Keratinocyte (primary cell): ENCODE results near the gene GSAP. TPM values are rescaled to one million over a fixed set of nuclear protein-coding genes. Genes with fewer than 3 reads are reported as not detected.
"Not testable (repeated sequence)": the region's sequence is repeated elsewhere in the genome, so short reads cannot be mapped to it uniquely, and the experiment has no call there.

ENCODE experiments used
- DNase-seq: peaks from one replicate; pipeline ENCODE4 v3.0.0-alpha.2; 2011; ENCODE audit warnings: low read depth, missing footprints, low spot score
- FAIRE-seq: peaks from 2 replicates; lab custom pipeline; 2011; peaks lifted over from hg19 to GRCh38; lab: Jason Lieb, UNC
- H2AFZ ChIP-seq: 2 replicates; pipeline ENCODE4 v1.6.0; 2012; ENCODE audit warnings: low read length, control low read depth, inconsistent platforms; ENCODE audit not compliant: control insufficient read depth
- H3K27ac ChIP-seq: 2 replicates; pipeline ENCODE4 v1.5.1; 2011; ENCODE audit warnings: low read length; ENCODE audit not compliant: control insufficient read depth, insufficient read depth
- H3K27me3 ChIP-seq: 3 replicates; pipeline ENCODE4 v1.6.0; 2011; ENCODE audit warnings: low read length; ENCODE audit not compliant: control insufficient read depth, insufficient read depth; ENCODE audit errors: extremely low read depth
- H3K36me3 ChIP-seq, 2 experiments: 2 replicates in 1 of 2; 3 replicates in 1 of 2; pipeline ENCODE4 v1.5.1; 2011; ENCODE audit warnings: low read length in 2 of 2, mild to moderate bottlenecking in 1 of 2; ENCODE audit not compliant: control insufficient read depth in 2 of 2, insufficient read depth in 2 of 2; ENCODE audit errors: extremely low read depth in 1 of 2
- H3K4me1 ChIP-seq: 3 replicates; pipeline ENCODE4 v1.5.1; 2011; ENCODE audit warnings: low read length; ENCODE audit not compliant: control insufficient read depth, insufficient read depth; ENCODE audit errors: extremely low read depth
- H3K4me2 ChIP-seq: 3 replicates; pipeline ENCODE4 v1.6.0; 2011; ENCODE audit warnings: low read depth, low read length; ENCODE audit not compliant: control insufficient read depth, insufficient read depth; ENCODE audit errors: extremely low read depth
- H3K4me3 ChIP-seq, 3 experiments: fragments of 200-600 bp in 1 of 3; sonication (generic) in 1 of 3; 2 replicates in 2 of 3; 3 replicates in 1 of 3; pipeline ENCODE4 v1.5.1; 2011 to 2016; ENCODE audit warnings: low read length in 3 of 3, mild to moderate bottlenecking in 3 of 3, control low read depth in 2 of 3, inconsistent platforms in 1 of 3, low read depth in 1 of 3, mixed read lengths in 1 of 3, mixed run types in 1 of 3, moderate library complexity in 1 of 3; ENCODE audit not compliant: control insufficient read depth in 2 of 3, insufficient read depth in 2 of 3; ENCODE audit errors: extremely low read depth in 1 of 3
- H3K79me2 ChIP-seq: 2 replicates; pipeline ENCODE4 v1.6.0; 2012; ENCODE audit warnings: low read length; ENCODE audit not compliant: control insufficient read depth, insufficient read depth
- H3K9ac ChIP-seq: 3 replicates; pipeline ENCODE4 v1.6.0; 2011; ENCODE audit warnings: low read length; ENCODE audit not compliant: control insufficient read depth, insufficient read depth; ENCODE audit errors: extremely low read depth
- H3K9me1 ChIP-seq: 3 replicates; pipeline ENCODE4 v1.6.0; 2011; ENCODE audit warnings: low read length; ENCODE audit not compliant: control insufficient read depth, insufficient read depth; ENCODE audit errors: extremely low read depth
- H3K9me3 ChIP-seq: 2 replicates; pipeline ENCODE4 v1.5.1; 2012; ENCODE audit warnings: low read depth, low read length; ENCODE audit not compliant: control insufficient read depth
- H4K20me1 ChIP-seq: 3 replicates; pipeline ENCODE4 v1.6.0; 2011; ENCODE audit warnings: low read length; ENCODE audit not compliant: control insufficient read depth, insufficient read depth; ENCODE audit errors: extremely low read depth
- CTCF ChIP-seq, 3 experiments: IDR thresholded peaks in 1 of 3; conservative IDR thresholded peaks in 1 of 3; optimal IDR thresholded peaks in 1 of 3; 2 replicates in 2 of 3; 3 replicates in 1 of 3; pipeline versions ENCODE3 to v1.5.1; 2011; ENCODE audit warnings: low read length in 3 of 3, mild to moderate bottlenecking in 3 of 3, moderate library complexity in 2 of 3, control low read depth in 1 of 3, inconsistent platforms in 1 of 3; ENCODE audit not compliant: insufficient read depth in 2 of 3; ENCODE audit errors: extremely low read depth in 1 of 3
- EZH2 ChIP-seq: IDR thresholded peaks from one replicate; pipeline ENCODE4 v1.6.1; 2012; ENCODE audit warnings: inconsistent platforms, mild to moderate bottlenecking, low read length, moderate library complexity
- dilution Hi-C: fragments of 300-500 bp; cut with MboI; formaldehyde crosslinking; loops from one replicate; pipeline ENCODE4 v1.7.0; 2020; ENCODE audit warnings: low sequenced_read_pairs; ENCODE audit not compliant: extremely low pct_ligation_motif_present
- polyA plus RNA-seq, 5 experiments: library from polyadenylated mRNA; depleted of rRNA in 3 of 5; stranded (reverse) in 3 of 5; stranded (forward) in 1 of 5; unstranded in 1 of 5; fragments of >200 nt; gene quantifications; 1 replicate in 1 of 5; 2 replicates in 3 of 5; 3 replicates in 1 of 5; pipeline versions ENCODE4 v1.2.1 to v1.2.3, GENCODE V29; 2011 to 2012; ENCODE audit warnings: missing spikeins in 2 of 5, low read depth in 1 of 5, low replicate concordance in 1 of 5

Gene GSAP
- polyA plus RNA-seq, 1 donor (not counting 4 experiments of a cell fraction or from before 2014, with no cell fraction given) = 5.4 TPM

DNA sequence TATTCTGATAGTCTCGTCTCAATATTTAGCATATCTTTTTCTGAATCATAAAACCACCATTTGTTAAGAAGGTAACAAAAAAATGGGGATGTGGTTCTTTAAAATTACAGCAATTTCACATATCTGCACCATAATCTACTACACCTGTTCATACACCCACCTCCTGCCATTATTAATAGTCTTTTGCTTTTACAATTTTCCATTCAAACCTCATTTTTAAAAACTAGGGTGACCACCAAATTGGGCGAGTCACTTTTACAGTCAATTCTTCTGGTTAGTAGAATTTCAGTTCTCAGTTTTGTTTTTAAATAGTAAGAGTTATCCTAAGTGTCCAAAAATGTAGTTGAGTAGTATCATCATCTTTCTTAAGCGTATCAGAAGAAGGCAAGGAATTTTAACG is 48.4 kb upstream of the GSAP start:
- H3K9ac ChIP-seq = no peak overlapping the region
- H3K4me1 ChIP-seq = peaks cover 3% of the 10 kb centered on the region
- H3K27me3 ChIP-seq = no peaks in the 10 kb centered on the region
- H3K27ac ChIP-seq = no peak overlapping the region
- no peaks in the 10 kb centered on the region for H4K20me1 ChIP-seq
- no peak overlapping the region for H2AFZ ChIP-seq
- H3K4me3 ChIP-seq = no peak overlapping the region
- no peak overlapping the region for H3K4me2 ChIP-seq
- no peak for FAIRE-seq
- DNase-seq = no peak
- no peak for TF ChIP-seq EZH2
- TF ChIP-seq CTCF (optimal IDR thresholded peaks at IDR 0.05 in 1 of 3, IDR thresholded peaks at IDR 0.05 in 1 of 3, conservative IDR thresholded peaks at IDR 0.05 in 1 of 3; ENCODE audit: extremely low read depth in 1 of 3, insufficient read depth in 2 of 3, low read length in 3 of 3) = no peak
- dilution Hi-C loops = no loop called here
- no peaks in the 10 kb centered on the region for H3K79me2 ChIP-seq
- no peaks in the 10 kb centered on the region for H3K9me3 ChIP-seq
- no peaks in the 10 kb centered on the region for H3K9me1 ChIP-seq
- no peaks in the 10 kb centered on the region for H3K36me3 ChIP-seq

DNA sequence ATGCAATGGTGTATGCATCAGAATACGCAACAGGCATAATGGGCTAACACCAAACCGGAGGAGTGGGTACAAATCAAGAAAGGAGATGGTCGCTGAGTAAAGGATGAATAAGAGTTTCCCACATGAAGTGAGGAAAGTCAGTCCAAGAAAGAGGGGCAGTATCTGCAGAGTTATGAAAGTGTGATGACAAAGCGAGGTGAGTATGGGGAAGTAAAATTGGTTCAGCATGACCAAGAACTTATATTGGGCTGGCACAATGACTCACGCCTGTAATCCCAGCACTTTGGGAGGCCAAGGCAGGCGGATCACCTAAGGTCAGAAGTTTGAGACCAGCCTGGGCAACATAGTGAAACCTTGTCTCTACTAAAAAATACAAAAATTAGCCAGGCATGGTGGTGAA is 47.5 kb upstream of the GSAP start:
- dilution Hi-C loops, H4K20me1 ChIP-seq, H3K4me3 ChIP-seq, H3K9ac ChIP-seq, H3K36me3 ChIP-seq, H3K27ac ChIP-seq, H2AFZ ChIP-seq, H3K4me2 ChIP-seq, H3K9me1 ChIP-seq, H3K9me3 ChIP-seq, FAIRE-seq, H3K27me3 ChIP-seq, H3K4me1 ChIP-seq, H3K79me2 ChIP-seq: not testable (repeated sequence)
- peak; percentile 54 for DNase-seq

GRCh38 chr7:77461842-77462241 is 45.7 kb upstream of the GSAP start:
- H3K4me1 ChIP-seq = peaks cover 3% of the 10 kb centered on the region
- no peak overlapping the region for H3K9ac ChIP-seq
- H3K9me1 ChIP-seq = no peaks in the 10 kb centered on the region
- no peak for FAIRE-seq
- TF ChIP-seq EZH2 = no peak
- no peak overlapping the region for H3K27ac ChIP-seq
- H3K36me3 ChIP-seq = no peaks in the 10 kb centered on the region
- no peak overlapping the region for H3K4me3 ChIP-seq
- H3K4me2 ChIP-seq = no peak overlapping the region
- no peaks in the 10 kb centered on the region for H3K9me3 ChIP-seq
- no peak overlapping the region for H2AFZ ChIP-seq
- H3K79me2 ChIP-seq = no peaks in the 10 kb centered on the region
- H3K27me3 ChIP-seq = no peaks in the 10 kb centered on the region
- H4K20me1 ChIP-seq = no peaks in the 10 kb centered on the region
- dilution Hi-C loops = no loop called here
- DNase-seq = no peak
